Measurements from ENCODE around the gene FRMD4A. TPM values are rescaled to one million over a fixed set of nuclear protein-coding genes. Genes with fewer than 3 reads are reported as not detected.

The FRMD4A gene
- total and polyA plus RNA-seq, 2 experiments from 2014 or later: 11.9 to 17.5 TPM

DNA sequence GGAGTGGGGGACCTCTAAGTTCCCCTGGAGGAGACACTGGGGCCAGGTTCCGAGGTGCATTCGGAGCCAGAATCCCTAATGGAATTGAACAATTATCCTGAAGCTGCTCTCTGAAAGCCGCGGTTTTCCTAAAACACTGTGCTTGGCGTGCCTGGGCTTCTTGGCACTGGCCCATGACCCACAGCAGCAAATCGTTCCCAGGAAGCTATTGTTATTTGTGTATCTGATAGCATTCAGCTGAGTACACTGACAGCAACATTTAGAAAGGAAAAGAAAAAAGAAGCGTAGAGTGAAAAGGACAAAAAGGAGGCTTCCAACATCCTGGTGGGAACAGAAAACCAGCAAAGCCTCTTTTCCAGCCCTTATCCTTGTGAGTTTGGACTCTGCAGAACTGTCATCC lies 339.8 kb downstream of the FRMD4A start:
- Histone ChIP-seq H3K9ac (peak overlapping the region; percentile 55), H3K4me2 (ENCODE audit: unreplicated experiment) (peak overlapping the region; percentile 69), H3K27me3 (replicated peaks; ENCODE audit: insufficient read depth) (no peaks in the 10 kb centered on the region), H3K27ac (peak overlapping the region; percentile 10; the same call in 1 of the 2 replicates), H3K36me3 (ENCODE audit: low read depth) (no peaks in the 10 kb centered on the region), H3F3A (ENCODE audit: insufficient read depth) (peaks cover 14% of the 10 kb centered on the region), H3K4me3 (peak overlapping the region; percentile 42), H3K79me2 (ENCODE audit: insufficient read depth) (0 out of 2 replicates have a peak, but pooled peaks cover 14% of the 10 kb centered on the region), H3K9me2 (ENCODE audit: insufficient read depth) (no peaks in the 10 kb centered on the region), H3K4me1 (ENCODE audit: insufficient read depth) (peaks cover 39% of the 10 kb centered on the region), H3K9me3 (ENCODE audit: low read depth) (no peaks in the 10 kb centered on the region), H2AFZ (peak overlapping the region; percentile 72), H4K20me1 (ENCODE audit: insufficient read depth) (no peaks in the 10 kb centered on the region)
- DNase-seq: peak; percentile 70
- 10 to 12% methylated on average over 7 of the region's 7 CpGs for WGBS, 2 experiments (ENCODE audit: low coverage in 1 of 2, low lambda C conversion rate in 2 of 2, missing lambda C conversion rate in 2 of 2)
- in situ Hi-C loops (cut with MboI): no loop called here
- TF ChIP-seq EZH2 (IDR thresholded peaks at IDR 0.05; ENCODE audit: insufficient read depth, poor library complexity, severe bottlenecking) (no peak), EZH2phosphoT487 (IDR thresholded peaks at IDR 0.05; ENCODE audit: insufficient read depth, low read depth) (no peak)

- Histone ChIP-seq H3K9ac (peak overlapping the region; percentile 55), H3K36me3 (ENCODE audit: low read depth) (no peaks in the 10 kb centered on the region), H3K4me3 (peak overlapping the region; percentile 42), H2AFZ (peak overlapping the region; percentile 72), H3K4me1 (ENCODE audit: insufficient read depth) (peaks cover 40% of the 10 kb centered on the region), H3K79me2 (ENCODE audit: insufficient read depth) (0 out of 2 replicates have a peak, but pooled peaks cover 9% of the 10 kb centered on the region), H3K9me2 (ENCODE audit: insufficient read depth) (no peaks in the 10 kb centered on the region), H3K9me3 (ENCODE audit: low read depth) (no peaks in the 10 kb centered on the region), H3K27ac (peak overlapping the region; percentile 10; the same call in 1 of the 2 replicates), H4K20me1 (ENCODE audit: insufficient read depth) (no peaks in the 10 kb centered on the region), H3F3A (ENCODE audit: insufficient read depth) (peaks cover 14% of the 10 kb centered on the region), H3K4me2 (ENCODE audit: unreplicated experiment) (peak overlapping the region; percentile 69), H3K27me3 (replicated peaks; ENCODE audit: insufficient read depth) (no peaks in the 10 kb centered on the region)
- peak; percentile 42 for DNase-seq
- TF ChIP-seq EZH2phosphoT487 (IDR thresholded peaks at IDR 0.05; ENCODE audit: insufficient read depth, low read depth) (no peak), EZH2 (IDR thresholded peaks at IDR 0.05; ENCODE audit: insufficient read depth, poor library complexity, severe bottlenecking) (no peak)
- in situ Hi-C loops (cut with MboI): no loop called here
- WGBS, 2 experiments (ENCODE audit: low coverage in 1 of 2, low lambda C conversion rate in 2 of 2, missing lambda C conversion rate in 2 of 2): 17 to 19% methylated on average over 12 of the region's 12 CpGs
Observed at GRCh38 chr10:13990392-13990805, 340.3 kb downstream of the FRMD4A start.

GRCh38 chr10:13989616-13990015 lies 341.1 kb downstream of the FRMD4A start:
- Histone ChIP-seq H3K9me2 (ENCODE audit: insufficient read depth) (no peaks in the 10 kb centered on the region), H3K27ac (no peak overlapping the region), H3K9me3 (ENCODE audit: low read depth) (no peaks in the 10 kb centered on the region), H3K27me3 (replicated peaks; ENCODE audit: insufficient read depth) (no peaks in the 10 kb centered on the region), H4K20me1 (ENCODE audit: insufficient read depth) (no peaks in the 10 kb centered on the region), H3K9ac (no peak overlapping the region), H3F3A (ENCODE audit: insufficient read depth) (peaks cover 19% of the 10 kb centered on the region), H3K4me2 (ENCODE audit: unreplicated experiment) (no peak overlapping the region), H3K79me2 (ENCODE audit: insufficient read depth) (0 out of 2 replicates have a peak, but pooled peaks cover 5% of the 10 kb centered on the region), H3K4me3 (no peak overlapping the region), H3K36me3 (ENCODE audit: low read depth) (no peaks in the 10 kb centered on the region), H3K4me1 (ENCODE audit: insufficient read depth) (peaks cover 46% of the 10 kb centered on the region), H2AFZ (peak overlapping the region; percentile 72; the same call in 1 of the 2 replicates)
- in situ Hi-C loops (cut with MboI): no loop called here
- no peak for DNase-seq
- TF ChIP-seq EZH2phosphoT487 (IDR thresholded peaks at IDR 0.05; ENCODE audit: insufficient read depth, low read depth) (no peak), EZH2 (IDR thresholded peaks at IDR 0.05; ENCODE audit: insufficient read depth, poor library complexity, severe bottlenecking) (no peak)
- WGBS, 2 experiments (ENCODE audit: low coverage in 1 of 2, low lambda C conversion rate in 2 of 2, missing lambda C conversion rate in 2 of 2): 98 to 100% methylated on average over 2 of the region's 2 CpGs

DNA sequence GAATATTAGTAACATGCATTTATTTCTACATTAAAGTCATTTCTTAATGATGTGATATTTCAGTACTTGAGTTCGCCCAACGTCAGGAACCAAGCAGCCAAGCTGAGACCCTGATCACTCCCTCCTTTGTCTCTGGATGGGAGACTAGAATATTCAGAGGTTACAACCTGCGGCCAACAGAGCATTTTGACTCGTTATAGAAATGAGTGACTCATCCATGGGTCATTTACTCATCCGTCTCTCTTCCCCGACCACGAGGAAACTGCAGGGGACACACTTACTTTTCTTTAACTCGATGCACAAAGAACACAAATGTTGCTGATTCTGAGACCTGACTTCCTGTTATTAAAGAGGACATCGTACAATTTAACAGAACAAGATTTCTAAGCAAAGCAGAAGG lies 343.3 kb downstream of the FRMD4A start:
- Histone ChIP-seq H3K4me3 (no peak overlapping the region), H3K9me3 (ENCODE audit: low read depth) (no peaks in the 10 kb centered on the region), H3K79me2 (ENCODE audit: insufficient read depth) (no peaks in the 10 kb centered on the region), H4K20me1 (ENCODE audit: insufficient read depth) (no peaks in the 10 kb centered on the region), H3K4me1 (ENCODE audit: insufficient read depth) (peaks cover 38% of the 10 kb centered on the region), H3K36me3 (ENCODE audit: low read depth) (no peaks in the 10 kb centered on the region), H3F3A (ENCODE audit: insufficient read depth) (peaks cover 25% of the 10 kb centered on the region), H3K4me2 (ENCODE audit: unreplicated experiment) (no peak overlapping the region), H3K9ac (0 out of 2 replicates have a peak overlapping the region, but pooled peaks have one; percentile 13), H3K27me3 (replicated peaks; ENCODE audit: insufficient read depth) (no peaks in the 10 kb centered on the region), H3K27ac (peak overlapping the region; percentile 23), H2AFZ (peak overlapping the region; percentile 40; the same call in 1 of the 2 replicates), H3K9me2 (ENCODE audit: insufficient read depth) (no peaks in the 10 kb centered on the region)
- peak; percentile 84 for DNase-seq
- 27 to 35% methylated on average over 9 of the region's 9 CpGs for whole genome bisulfite sequencing, 2 experiments (ENCODE audit: low coverage in 1 of 2, low lambda C conversion rate in 2 of 2, missing lambda C conversion rate in 2 of 2)
- in situ Hi-C loops (cut with MboI): no loop called here
- no peak for TF ChIP-seq EZH2 (IDR thresholded peaks at IDR 0.05; ENCODE audit: insufficient read depth, poor library complexity, severe bottlenecking)
- no peak for TF ChIP-seq EZH2phosphoT487 (IDR thresholded peaks at IDR 0.05; ENCODE audit: insufficient read depth, low read depth)
